OCI-LY1 (cell line): ENCODE measurements around the gene PPP4R3A.

Experiments
- CTCF ChIP-seq: fragments of 200-600 bp; sonication (generic), shearing (Covaris generic); IDR thresholded peaks from 2 replicates; pipeline ENCODE4 v1.5.1; 2017; ENCODE audit warnings: mild to moderate bottlenecking, antibody characterized with exemption, low read length, moderate library complexity, mixed read lengths
- EZH2 ChIP-seq: fragments of 200-600 bp; sonication (generic), shearing (Covaris generic); IDR thresholded peaks from 2 replicates; pipeline ENCODE4 v1.8.0; 2017; ENCODE audit warnings: borderline replicate concordance, mixed run types, mild to moderate bottlenecking, antibody characterized with exemption, low read length, moderate library complexity, mixed read lengths

GRCh38 chr14:91548108-91548507 is 38.0 kb upstream of the PPP4R3A start:
- TF ChIP-seq CTCF (no peak), EZH2 (no peak)
